Measurements from ENCODE around the gene MESD.

DNA sequence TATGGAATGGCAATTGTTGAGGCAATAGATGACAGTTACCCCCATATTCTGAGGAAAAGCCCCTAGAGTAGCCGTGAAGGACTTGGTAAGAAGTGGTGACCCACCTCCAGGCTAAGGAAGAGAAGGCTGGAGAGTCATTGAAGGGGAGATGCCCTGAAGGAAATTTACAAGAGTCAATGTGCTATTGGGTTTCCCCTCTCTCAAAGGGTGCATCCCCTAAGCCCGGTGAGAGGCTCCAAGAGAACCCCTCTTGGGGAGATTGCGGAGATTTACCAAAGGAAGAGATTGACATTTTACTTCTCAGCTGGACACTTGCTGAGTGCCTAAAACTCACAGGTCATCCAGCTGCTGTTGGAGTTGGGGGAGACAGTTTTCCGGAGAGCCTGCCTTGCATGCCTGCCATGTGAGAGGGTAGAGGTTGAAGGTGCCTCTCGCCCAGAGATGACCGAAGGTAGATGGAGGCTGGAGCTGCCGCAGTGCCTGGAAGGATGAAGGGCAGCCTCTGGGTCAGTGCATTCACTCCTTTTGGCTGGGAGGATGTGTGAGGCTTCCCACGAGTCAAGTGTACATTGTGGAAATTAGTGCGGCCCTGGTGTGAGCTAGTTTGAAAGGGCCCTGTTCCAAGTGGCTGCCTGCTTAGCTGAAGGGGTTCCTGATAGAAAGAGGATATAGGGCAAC is 30.7 kb downstream of the MESD start:
- TF ChIP-seq, protein P1, sequence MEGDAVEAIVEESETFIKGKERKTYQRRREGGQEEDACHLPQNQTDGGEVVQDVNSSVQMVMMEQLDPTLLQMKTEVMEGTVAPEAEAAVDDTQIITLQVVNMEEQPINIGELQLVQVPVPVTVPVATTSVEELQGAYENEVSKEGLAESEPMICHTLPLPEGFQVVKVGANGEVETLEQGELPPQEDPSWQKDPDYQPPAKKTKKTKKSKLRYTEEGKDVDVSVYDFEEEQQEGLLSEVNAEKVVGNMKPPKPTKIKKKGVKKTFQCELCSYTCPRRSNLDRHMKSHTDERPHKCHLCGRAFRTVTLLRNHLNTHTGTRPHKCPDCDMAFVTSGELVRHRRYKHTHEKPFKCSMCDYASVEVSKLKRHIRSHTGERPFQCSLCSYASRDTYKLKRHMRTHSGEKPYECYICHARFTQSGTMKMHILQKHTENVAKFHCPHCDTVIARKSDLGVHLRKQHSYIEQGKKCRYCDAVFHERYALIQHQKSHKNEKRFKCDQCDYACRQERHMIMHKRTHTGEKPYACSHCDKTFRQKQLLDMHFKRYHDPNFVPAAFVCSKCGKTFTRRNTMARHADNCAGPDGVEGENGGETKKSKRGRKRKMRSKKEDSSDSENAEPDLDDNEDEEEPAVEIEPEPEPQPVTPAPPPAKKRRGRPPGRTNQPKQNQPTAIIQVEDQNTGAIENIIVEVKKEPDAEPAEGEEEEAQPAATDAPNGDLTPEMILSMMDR (IDR thresholded peaks at IDR 0.05) = no peak
- no peak for TF ChIP-seq POLR2AphosphoS5 (IDR thresholded peaks at IDR 0.05; ENCODE audit: low read depth, low read length)
